ENCODE data around the gene VAV2.

The VAV2 gene

DNA sequence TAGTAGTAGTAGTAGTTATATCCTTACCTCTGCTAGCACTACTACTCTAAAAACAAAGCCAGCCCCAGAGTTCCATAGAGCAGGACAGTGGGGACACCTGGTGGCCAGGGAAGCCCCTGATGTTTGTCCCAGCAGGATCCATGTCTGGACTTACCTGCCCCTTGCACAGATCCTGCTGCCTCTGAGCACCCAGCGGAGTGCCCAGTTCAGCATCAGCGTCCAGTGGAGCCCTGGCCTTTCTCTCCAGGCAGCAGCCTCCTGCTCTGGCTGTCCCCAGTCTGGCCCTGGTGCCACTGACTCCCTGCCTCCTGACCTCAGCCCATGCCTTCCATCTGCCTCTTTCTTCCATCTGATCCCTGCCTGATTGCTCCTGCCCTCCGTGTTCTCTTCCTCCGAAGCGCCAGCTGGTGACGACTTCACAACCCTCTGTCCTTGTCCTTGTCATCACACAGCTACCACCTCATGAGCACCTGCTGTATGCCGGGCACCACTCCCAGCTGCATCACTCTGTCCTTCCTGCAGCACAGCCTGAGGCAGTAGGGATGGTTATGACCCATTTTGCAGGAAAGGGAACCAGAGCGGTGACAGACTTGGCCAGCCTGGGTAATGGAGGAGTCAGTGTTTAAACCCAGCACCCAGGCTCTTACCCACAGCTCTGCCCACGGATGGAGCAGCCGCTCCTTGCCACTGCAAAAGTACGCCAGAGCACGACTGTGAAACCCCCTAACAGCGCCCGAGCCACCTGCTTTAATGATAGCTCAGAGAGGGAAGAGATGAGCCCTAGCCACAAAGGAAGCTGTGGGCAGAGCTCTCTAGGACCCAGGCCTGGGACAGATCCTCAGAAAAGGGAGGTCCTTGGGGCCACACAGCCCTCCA, 265.5 kb downstream of the VAV2 start:
- Mint-ChIP-seq H3K36me3 (ENCODE audit: low read depth) (no peaks in the 10 kb centered on the region), H3K4me3 (no peak overlapping the region), H3K27me3 (peaks cover 9% of the 10 kb centered on the region), H3K27ac (peak overlapping the region; percentile 7), H3K4me1 (ENCODE audit: low read depth) (peaks cover 7% of the 10 kb centered on the region), H3K9me3 (no peaks in the 10 kb centered on the region)

- peaks cover 7% of the 10 kb centered on the region for H3K4me1 Mint-ChIP-seq (ENCODE audit: low read depth)
- H3K27me3 Mint-ChIP-seq = peaks cover 10% of the 10 kb centered on the region
- H3K4me3 Mint-ChIP-seq = no peak overlapping the region
These were observed 266.2 kb downstream of the VAV2 start for GRCh38 chr9:133725886-133726285.

DNA sequence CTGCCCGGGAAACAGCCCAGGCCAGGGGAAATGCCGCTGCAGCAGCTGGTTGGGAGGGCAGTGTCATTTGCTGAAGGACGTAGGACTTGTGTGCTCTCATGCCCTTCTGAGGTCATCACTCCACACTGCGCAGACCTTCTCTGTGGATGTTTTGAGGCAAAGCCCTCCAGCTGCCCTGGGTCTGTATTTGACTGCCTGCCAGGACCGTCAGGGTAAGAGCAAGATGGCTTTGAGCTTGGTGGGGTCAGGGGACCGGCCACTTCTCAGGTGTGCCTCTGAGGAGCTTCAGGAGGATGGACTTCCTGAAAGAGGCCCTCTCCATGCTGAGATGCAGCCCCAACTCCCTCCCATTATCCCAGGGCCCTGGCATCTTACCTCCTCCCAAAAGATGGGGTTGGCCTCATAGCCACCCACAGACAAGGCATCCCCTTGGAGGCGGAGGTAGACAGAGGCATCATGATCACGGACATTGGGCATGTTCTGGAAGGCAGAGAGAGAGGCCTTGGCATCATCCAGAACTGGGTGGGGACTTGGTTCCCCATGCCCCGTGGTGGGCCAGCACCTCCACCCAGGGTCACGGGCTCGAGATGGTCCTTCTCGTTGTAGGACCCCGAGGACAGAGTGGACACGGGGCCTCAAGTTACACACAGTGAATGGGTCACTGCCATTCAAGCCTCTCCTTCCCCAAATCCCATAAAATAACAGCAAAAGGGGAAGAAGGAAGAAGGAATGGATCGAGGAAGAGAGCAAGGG, 273.4 kb downstream of the VAV2 start:
- no peak overlapping the region for H3K4me3 Mint-ChIP-seq
- no peaks in the 10 kb centered on the region for H3K4me1 Mint-ChIP-seq (ENCODE audit: low read depth)
- H3K9me3 Mint-ChIP-seq = peaks cover 6% of the 10 kb centered on the region
- no peaks in the 10 kb centered on the region for H3K36me3 Mint-ChIP-seq (ENCODE audit: low read depth)
- H3K27ac Mint-ChIP-seq = no peak overlapping the region
- H3K27me3 Mint-ChIP-seq = peaks cover 15% of the 10 kb centered on the region

More at GRCh38 chr9:133725886-133726285, 266.2 kb downstream of the VAV2 start:
- Mint-ChIP-seq H3K27ac (no peak overlapping the region), H3K9me3 (no peaks in the 10 kb centered on the region), H3K36me3 (ENCODE audit: low read depth) (no peaks in the 10 kb centered on the region)

DNA sequence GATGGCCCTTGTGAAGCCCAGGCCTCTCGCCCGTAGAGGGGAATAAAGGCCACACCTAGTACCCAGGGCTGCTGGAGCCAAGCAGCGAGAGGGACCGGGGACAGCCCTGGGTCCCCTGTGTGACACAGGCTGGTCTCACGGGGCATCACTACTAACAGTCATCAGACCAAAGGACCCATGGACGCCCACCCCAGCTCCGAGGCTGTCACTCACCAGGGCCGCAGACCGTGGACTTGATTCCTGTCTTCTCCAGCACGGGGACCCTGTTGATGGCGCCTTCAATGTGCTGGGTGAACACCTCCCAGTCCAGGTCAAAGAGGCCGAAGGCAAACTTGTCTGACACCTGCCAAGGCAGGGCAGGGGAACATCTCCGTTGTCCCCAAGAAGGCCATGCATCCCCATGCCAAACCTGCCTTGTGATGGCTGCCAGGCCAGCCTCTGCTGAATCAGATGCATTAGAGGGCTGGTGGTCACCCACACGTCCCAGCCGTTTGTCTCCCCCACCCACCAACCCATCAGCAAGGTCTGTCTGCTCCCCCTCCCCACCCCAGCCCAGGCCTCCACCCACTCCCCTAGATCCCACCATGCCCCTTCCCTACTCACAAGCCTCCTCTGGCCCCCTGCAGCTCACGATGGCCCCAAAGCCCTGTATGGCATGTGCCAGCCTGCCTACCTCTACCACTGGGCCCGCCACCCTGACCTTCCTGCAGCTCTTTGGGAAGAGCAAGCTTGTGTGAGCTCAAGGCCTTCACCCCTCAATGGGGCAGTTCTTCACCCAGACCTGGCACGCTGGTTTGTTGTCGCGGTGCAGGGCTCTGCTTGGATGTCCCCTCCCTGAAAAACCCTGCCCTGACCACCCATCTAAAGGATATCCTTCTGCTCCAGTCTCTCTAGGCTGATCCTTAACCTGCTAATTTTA, 274.8 kb downstream of the VAV2 start:
- Mint-ChIP-seq H3K4me1 (ENCODE audit: low read depth) (no peaks in the 10 kb centered on the region), H3K27ac (peak overlapping the region; percentile 59), H3K9me3 (peaks cover 6% of the 10 kb centered on the region), H3K27me3 (peaks cover 12% of the 10 kb centered on the region), H3K4me3 (no peak overlapping the region), H3K36me3 (ENCODE audit: low read depth) (no peaks in the 10 kb centered on the region)

DNA sequence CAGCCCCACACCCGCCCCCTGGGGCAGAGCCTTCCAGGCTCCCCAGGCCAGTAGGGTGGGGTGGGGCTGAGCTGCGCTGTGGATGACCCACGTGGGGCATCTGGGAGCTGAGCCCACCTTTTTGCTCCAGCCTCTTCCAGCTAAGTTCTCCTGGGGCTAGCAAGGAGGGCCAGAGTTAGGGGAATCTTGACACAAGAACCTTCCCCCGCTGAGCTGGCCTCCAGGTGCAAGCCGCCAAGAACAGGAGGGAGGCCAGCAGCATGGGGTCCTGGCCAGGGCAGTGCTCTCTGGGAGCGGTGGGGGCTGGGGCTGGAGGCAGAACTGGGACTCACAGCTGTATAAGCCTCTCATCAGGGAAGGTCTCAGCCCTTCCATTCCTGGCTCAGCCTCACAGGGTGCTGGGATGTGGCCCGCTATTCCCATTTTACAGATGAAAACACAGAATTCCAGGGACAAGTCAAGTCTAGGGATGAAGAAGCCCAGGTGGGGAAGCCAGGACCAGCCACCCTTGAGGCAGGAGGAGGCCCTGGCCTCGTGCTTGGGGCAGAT, 275.5 kb downstream of the VAV2 start:
- Mint-ChIP-seq H3K36me3 (ENCODE audit: low read depth) (no peaks in the 10 kb centered on the region), H3K27ac (no peak overlapping the region), H3K9me3 (peaks cover 6% of the 10 kb centered on the region), H3K27me3 (peaks cover 12% of the 10 kb centered on the region), H3K4me3 (no peak overlapping the region), H3K4me1 (ENCODE audit: low read depth) (no peaks in the 10 kb centered on the region)

DNA sequence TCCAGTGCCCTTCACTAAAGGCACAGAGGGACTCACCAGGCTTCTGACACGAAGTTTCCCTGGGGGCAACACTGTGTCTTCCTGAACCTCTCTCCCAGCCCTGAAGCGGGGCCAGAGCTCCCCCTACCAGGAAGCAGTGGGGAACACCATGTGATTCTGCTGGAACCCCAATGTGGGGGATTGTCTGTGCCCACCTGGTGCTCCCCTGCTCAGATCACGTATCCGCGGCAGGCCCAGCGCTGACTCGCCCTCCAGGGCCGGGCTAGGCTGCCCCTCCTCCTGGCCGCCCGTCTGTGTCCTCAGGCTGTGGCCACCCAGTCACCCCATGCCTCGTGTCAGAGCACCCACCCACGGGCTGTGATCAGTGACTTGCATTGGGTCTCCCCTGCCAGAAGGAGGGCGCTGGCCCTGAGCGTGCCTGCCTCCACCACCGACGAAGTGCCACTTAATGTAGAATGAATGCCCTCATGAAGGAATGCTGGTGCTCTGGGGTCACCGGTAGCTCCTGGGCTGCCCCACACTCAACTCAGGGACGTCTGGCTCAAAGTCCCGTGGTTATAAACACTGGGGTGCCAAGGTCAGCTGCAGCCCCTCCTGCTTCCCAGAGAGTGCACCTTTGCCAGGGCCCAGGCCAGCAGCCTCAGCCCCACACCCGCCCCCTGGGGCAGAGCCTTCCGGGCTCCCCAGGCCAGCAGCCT, 276.1 kb downstream of the VAV2 start:
- Mint-ChIP-seq H3K4me1 (ENCODE audit: low read depth) (no peaks in the 10 kb centered on the region), H3K27me3 (peaks cover 12% of the 10 kb centered on the region), H3K4me3 (no peak overlapping the region), H3K36me3 (ENCODE audit: low read depth) (no peaks in the 10 kb centered on the region), H3K9me3 (peaks cover 6% of the 10 kb centered on the region), H3K27ac (no peak overlapping the region)

- Mint-ChIP-seq H3K27ac (no peak overlapping the region), H3K27me3 (peaks cover 6% of the 10 kb centered on the region), H3K4me1 (ENCODE audit: low read depth) (peaks cover 3% of the 10 kb centered on the region), H3K36me3 (ENCODE audit: low read depth) (no peaks in the 10 kb centered on the region), H3K9me3 (peaks cover 2% of the 10 kb centered on the region), H3K4me3 (no peak overlapping the region)
These were observed 276.7 kb downstream of the VAV2 start for GRCh38 chr9:133715295-133715865.

DNA sequence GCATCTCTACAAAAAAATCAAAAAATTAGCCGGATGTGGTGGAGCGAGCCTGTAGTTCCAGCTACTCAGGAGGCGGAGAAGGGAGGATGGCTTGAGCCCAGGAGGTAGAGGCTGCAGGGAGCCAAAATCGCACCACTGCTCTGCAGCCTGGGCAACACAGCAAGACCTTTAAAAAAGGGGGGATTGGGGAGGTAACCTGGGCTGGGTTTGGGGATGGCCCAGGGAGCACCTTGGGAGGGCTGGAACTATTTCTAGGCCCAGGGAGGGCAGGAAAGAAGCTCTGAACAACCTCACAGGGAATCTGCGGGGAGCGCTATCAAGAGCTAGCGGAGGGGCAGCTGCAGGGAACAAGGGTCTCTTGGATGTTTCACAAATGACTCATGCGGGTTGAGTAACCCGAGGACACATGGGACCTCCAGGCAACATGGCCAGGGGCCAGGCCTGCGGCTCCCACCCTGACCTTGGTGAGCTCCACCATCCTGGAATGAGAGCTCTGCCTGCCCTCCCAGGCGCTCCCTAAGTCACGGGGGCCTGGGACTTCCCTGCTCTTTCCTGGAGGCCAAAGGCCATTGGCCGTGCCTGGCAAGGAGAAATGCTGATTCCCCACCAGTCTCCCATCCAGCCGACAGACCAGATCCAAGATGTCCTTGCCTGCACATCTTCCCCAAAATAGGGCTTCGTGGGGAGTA, 277.4 kb downstream of the VAV2 start:
- Mint-ChIP-seq H3K27ac (no peak overlapping the region), H3K4me1 (ENCODE audit: low read depth) (peaks cover 5% of the 10 kb centered on the region), H3K9me3 (no peaks in the 10 kb centered on the region), H3K27me3 (peaks cover 4% of the 10 kb centered on the region), H3K4me3 (no peak overlapping the region), H3K36me3 (ENCODE audit: low read depth) (no peaks in the 10 kb centered on the region)

GRCh38 chr9:133713960-133714495, 278.1 kb downstream of the VAV2 start:
- H3K27ac Mint-ChIP-seq = no peak overlapping the region
- H3K4me1 Mint-ChIP-seq (ENCODE audit: low read depth) = peaks cover 12% of the 10 kb centered on the region
- no peak overlapping the region for H3K4me3 Mint-ChIP-seq
- peaks cover under 1% of the 10 kb centered on the region for H3K27me3 Mint-ChIP-seq
- H3K36me3 Mint-ChIP-seq (ENCODE audit: low read depth) = no peaks in the 10 kb centered on the region
- H3K9me3 Mint-ChIP-seq = no peaks in the 10 kb centered on the region

DNA sequence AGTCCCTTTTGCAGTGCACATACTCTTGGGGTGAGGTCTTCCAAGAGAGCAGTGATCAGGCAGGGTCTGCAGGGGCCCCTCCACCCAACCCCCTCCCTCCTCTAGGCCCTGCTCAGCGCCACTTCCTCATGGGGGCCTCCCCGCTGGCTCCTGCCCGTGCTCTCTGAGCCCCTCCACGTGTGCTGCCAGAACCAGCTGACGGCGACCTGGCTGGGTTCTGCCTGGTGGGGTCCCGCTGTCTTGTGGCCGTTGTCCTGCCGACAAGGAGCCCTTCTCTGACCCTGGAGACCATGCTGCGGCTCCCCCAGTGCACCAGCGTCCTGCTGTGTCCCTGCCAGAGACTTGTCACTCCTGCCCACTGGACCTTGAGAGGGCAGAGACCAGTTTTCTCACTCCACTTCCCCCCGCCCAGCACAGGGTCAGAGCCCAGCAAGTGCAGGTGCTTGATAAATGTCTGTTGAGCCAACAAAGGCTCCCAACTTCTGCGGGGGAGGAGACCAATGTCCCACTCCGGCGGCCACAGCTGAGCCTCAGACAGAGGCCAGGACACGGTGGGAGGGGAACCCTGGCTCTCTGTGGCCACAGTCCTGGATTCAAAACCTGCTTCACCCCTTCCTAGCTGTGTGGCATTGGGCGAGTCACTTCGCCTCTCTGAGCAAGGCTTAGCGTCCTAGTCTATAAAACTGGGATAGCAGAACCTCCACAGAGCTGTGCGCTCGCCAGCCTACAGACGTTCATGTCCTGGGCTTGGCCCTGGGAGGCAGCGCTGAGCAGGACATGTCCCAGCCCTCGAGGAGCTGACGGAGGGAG, 278.8 kb downstream of the VAV2 start:
- Mint-ChIP-seq H3K36me3 (ENCODE audit: low read depth) (no peaks in the 10 kb centered on the region), H3K4me1 (ENCODE audit: low read depth) (peaks cover 12% of the 10 kb centered on the region), H3K9me3 (no peaks in the 10 kb centered on the region), H3K27me3 (no peaks in the 10 kb centered on the region), H3K27ac (no peak overlapping the region), H3K4me3 (no peak overlapping the region)

GRCh38 chr9:133712221-133713100, 279.7 kb downstream of the VAV2 start:
- Mint-ChIP-seq H3K27ac (no peak overlapping the region), H3K4me3 (no peak overlapping the region)

More at GRCh38 chr9:133712221-133713100, 279.7 kb downstream of the VAV2 start:
- Mint-ChIP-seq H3K4me1 (ENCODE audit: low read depth) (peaks cover 12% of the 10 kb centered on the region), H3K9me3 (no peaks in the 10 kb centered on the region), H3K36me3 (ENCODE audit: low read depth) (no peaks in the 10 kb centered on the region), H3K27me3 (no peaks in the 10 kb centered on the region)

Data from stimulated activated naive CD8-positive, alpha-beta T cell treated with anti-CD3 and anti-CD28 coated beads, Interleukin-15, Interleukin-2, amounts not matched to agents 100 ng/mL and 50 ng/mL, for 24 hours (primary cell).